Keratinocyte (primary cell): ENCODE measurements around the gene C7. TPM values are rescaled to one million over a fixed set of nuclear protein-coding genes. Genes with fewer than 3 reads are reported as not detected.

ENCODE experiments used
- DNase-seq: peaks from one replicate; pipeline ENCODE4 v3.0.0-alpha.2; 2011; ENCODE audit warnings: low read depth, missing footprints, low spot score
- FAIRE-seq: peaks from 2 replicates; lab custom pipeline; 2011; peaks lifted over from hg19 to GRCh38; lab: Jason Lieb, UNC
- H2AFZ ChIP-seq: 2 replicates; pipeline ENCODE4 v1.6.0; 2012; ENCODE audit warnings: low read length, control low read depth, inconsistent platforms; ENCODE audit not compliant: control insufficient read depth
- H3K27ac ChIP-seq: 2 replicates; pipeline ENCODE4 v1.5.1; 2011; ENCODE audit warnings: low read length; ENCODE audit not compliant: control insufficient read depth, insufficient read depth
- H3K27me3 ChIP-seq: 3 replicates; pipeline ENCODE4 v1.6.0; 2011; ENCODE audit warnings: low read length; ENCODE audit not compliant: control insufficient read depth, insufficient read depth; ENCODE audit errors: extremely low read depth
- H3K36me3 ChIP-seq, 2 experiments: 2 replicates in 1 of 2; 3 replicates in 1 of 2; pipeline ENCODE4 v1.5.1; 2011; ENCODE audit warnings: low read length in 2 of 2, mild to moderate bottlenecking in 1 of 2; ENCODE audit not compliant: control insufficient read depth in 2 of 2, insufficient read depth in 2 of 2; ENCODE audit errors: extremely low read depth in 1 of 2
- H3K4me1 ChIP-seq: 3 replicates; pipeline ENCODE4 v1.5.1; 2011; ENCODE audit warnings: low read length; ENCODE audit not compliant: control insufficient read depth, insufficient read depth; ENCODE audit errors: extremely low read depth
- H3K4me2 ChIP-seq: 3 replicates; pipeline ENCODE4 v1.6.0; 2011; ENCODE audit warnings: low read depth, low read length; ENCODE audit not compliant: control insufficient read depth, insufficient read depth; ENCODE audit errors: extremely low read depth
- H3K4me3 ChIP-seq, 3 experiments: fragments of 200-600 bp in 1 of 3; sonication (generic) in 1 of 3; 2 replicates in 2 of 3; 3 replicates in 1 of 3; pipeline ENCODE4 v1.5.1; 2011 to 2016; ENCODE audit warnings: low read length in 3 of 3, mild to moderate bottlenecking in 3 of 3, control low read depth in 2 of 3, inconsistent platforms in 1 of 3, low read depth in 1 of 3, mixed read lengths in 1 of 3, mixed run types in 1 of 3, moderate library complexity in 1 of 3; ENCODE audit not compliant: control insufficient read depth in 2 of 3, insufficient read depth in 2 of 3; ENCODE audit errors: extremely low read depth in 1 of 3
- H3K79me2 ChIP-seq: 2 replicates; pipeline ENCODE4 v1.6.0; 2012; ENCODE audit warnings: low read length; ENCODE audit not compliant: control insufficient read depth, insufficient read depth
- H3K9ac ChIP-seq: 3 replicates; pipeline ENCODE4 v1.6.0; 2011; ENCODE audit warnings: low read length; ENCODE audit not compliant: control insufficient read depth, insufficient read depth; ENCODE audit errors: extremely low read depth
- H3K9me1 ChIP-seq: 3 replicates; pipeline ENCODE4 v1.6.0; 2011; ENCODE audit warnings: low read length; ENCODE audit not compliant: control insufficient read depth, insufficient read depth; ENCODE audit errors: extremely low read depth
- H3K9me3 ChIP-seq: 2 replicates; pipeline ENCODE4 v1.5.1; 2012; ENCODE audit warnings: low read depth, low read length; ENCODE audit not compliant: control insufficient read depth
- H4K20me1 ChIP-seq: 3 replicates; pipeline ENCODE4 v1.6.0; 2011; ENCODE audit warnings: low read length; ENCODE audit not compliant: control insufficient read depth, insufficient read depth; ENCODE audit errors: extremely low read depth
- CTCF ChIP-seq, 3 experiments: IDR thresholded peaks in 1 of 3; conservative IDR thresholded peaks in 1 of 3; optimal IDR thresholded peaks in 1 of 3; 2 replicates in 2 of 3; 3 replicates in 1 of 3; pipeline versions ENCODE3 to v1.5.1; 2011; ENCODE audit warnings: low read length in 3 of 3, mild to moderate bottlenecking in 3 of 3, moderate library complexity in 2 of 3, control low read depth in 1 of 3, inconsistent platforms in 1 of 3; ENCODE audit not compliant: insufficient read depth in 2 of 3; ENCODE audit errors: extremely low read depth in 1 of 3
- EZH2 ChIP-seq: IDR thresholded peaks from one replicate; pipeline ENCODE4 v1.6.1; 2012; ENCODE audit warnings: inconsistent platforms, mild to moderate bottlenecking, low read length, moderate library complexity
- dilution Hi-C: fragments of 300-500 bp; cut with MboI; formaldehyde crosslinking; loops from one replicate; pipeline ENCODE4 v1.7.0; 2020; ENCODE audit warnings: low sequenced_read_pairs; ENCODE audit not compliant: extremely low pct_ligation_motif_present
- polyA plus RNA-seq, 5 experiments: library from polyadenylated mRNA; depleted of rRNA in 3 of 5; stranded (reverse) in 3 of 5; stranded (forward) in 1 of 5; unstranded in 1 of 5; fragments of >200 nt; gene quantifications; 1 replicate in 1 of 5; 2 replicates in 3 of 5; 3 replicates in 1 of 5; pipeline versions ENCODE4 v1.2.1 to v1.2.3, GENCODE V29; 2011 to 2012; ENCODE audit warnings: missing spikeins in 2 of 5, low read depth in 1 of 5, low replicate concordance in 1 of 5

The C7 gene
- polyA plus RNA-seq, 1 donor (not counting 4 experiments of a cell fraction or from before 2014, with no cell fraction given) = not detected

GRCh38 chr5:40875958-40876357 lies 33.3 kb upstream of the C7 start:
- H3K4me2 ChIP-seq = no peak overlapping the region
- TF ChIP-seq EZH2 (no peak), CTCF (optimal IDR thresholded peaks at IDR 0.05 in 1 of 3, IDR thresholded peaks at IDR 0.05 in 1 of 3, conservative IDR thresholded peaks at IDR 0.05 in 1 of 3; ENCODE audit: extremely low read depth in 1 of 3, insufficient read depth in 2 of 3, low read length in 3 of 3) (no peak)
- H3K4me1 ChIP-seq = no peaks in the 10 kb centered on the region
- H4K20me1 ChIP-seq = no peaks in the 10 kb centered on the region
- no peaks in the 10 kb centered on the region for H3K79me2 ChIP-seq
- dilution Hi-C loops = no loop called here
- H3K9ac ChIP-seq = no peak overlapping the region
- no peak overlapping the region for H3K4me3 ChIP-seq
- no peak for DNase-seq
- FAIRE-seq = no peak
- no peak overlapping the region for H3K27ac ChIP-seq
- peaks cover 7% of the 10 kb centered on the region for H3K9me3 ChIP-seq
- no peaks in the 10 kb centered on the region for H3K9me1 ChIP-seq
- H3K27me3 ChIP-seq = no peaks in the 10 kb centered on the region
- H3K36me3 ChIP-seq = no peaks in the 10 kb centered on the region
- H2AFZ ChIP-seq = no peak overlapping the region

- Histone ChIP-seq H3K4me3 (no peak overlapping the region), H3K27me3 (no peaks in the 10 kb centered on the region), H3K4me2 (no peak overlapping the region), H4K20me1 (no peaks in the 10 kb centered on the region), H3K9me3 (peaks cover 9% of the 10 kb centered on the region), H3K36me3 (no peaks in the 10 kb centered on the region), H3K4me1 (no peaks in the 10 kb centered on the region), H2AFZ (no peak overlapping the region), H3K79me2 (no peaks in the 10 kb centered on the region), H3K27ac (no peak overlapping the region), H3K9me1 (no peaks in the 10 kb centered on the region), H3K9ac (no peak overlapping the region)
- DNase-seq = peak; percentile 21
- dilution Hi-C loops = no loop called here
- no peak for FAIRE-seq
- TF ChIP-seq CTCF (optimal IDR thresholded peaks at IDR 0.05 in 1 of 3, IDR thresholded peaks at IDR 0.05 in 1 of 3, conservative IDR thresholded peaks at IDR 0.05 in 1 of 3; ENCODE audit: extremely low read depth in 1 of 3, insufficient read depth in 2 of 3, low read length in 3 of 3) (no peak), EZH2 (no peak)
Measured at GRCh38 chr5:40877371-40877988, 31.8 kb upstream of the C7 start.
